H1 (cell line): Measurements from ENCODE around the gene VENTX. TPM values are rescaled to one million over a fixed set of nuclear protein-coding genes. Genes with fewer than 3 reads are reported as not detected.

ENCODE experiments used
- CTCF ChIA-PET: fragments of 300-600 bp; sonication (Branson Sonifier 250); formaldehyde crosslinking; loops from one replicate; lab custom pipeline; 2021; ENCODE audit not compliant: partially characterized antibody; lab: Charles Lee
- POLR2A ChIA-PET: fragments of 300-600 bp; sonication (Branson Sonifier 250); formaldehyde crosslinking; loops from one replicate; lab custom pipeline; 2021; ENCODE audit warnings: inconsistent platforms; ENCODE audit not compliant: partially characterized antibody; lab: Charles Lee
- DNase-seq, 2 experiments: peaks; one replicate each; pipeline versions ENCODE4 v3.0.0 to v3.0.0-alpha.2; 2010 to 2022; ENCODE audit warnings: low spot score in 2 of 2, low read depth in 1 of 2, mixed read lengths in 1 of 2
- FAIRE-seq: peaks from 2 replicates; lab custom pipeline; 2011; peaks lifted over from hg19 to GRCh38; lab: Jason Lieb, UNC
- H2AFZ ChIP-seq: 2 replicates; pipeline ENCODE4 v1.8.1; 2012; ENCODE audit warnings: low read length, inconsistent platforms
- H2AK5ac ChIP-seq: 2 replicates; pipeline ENCODE4 v1.6.1; 2013; ENCODE audit warnings: low read depth, low read length
- H2BK120ac ChIP-seq: replicated peaks from 2 replicates; pipeline ENCODE3; 2013; ENCODE audit warnings: low read depth, low read length, inconsistent platforms
- H2BK12ac ChIP-seq: 2 replicates; pipeline ENCODE4 v1.6.1; 2013; ENCODE audit warnings: low read depth, low read length
- H2BK15ac ChIP-seq: 2 replicates; pipeline ENCODE4 v1.6.1; 2013; ENCODE audit warnings: low read length
- H2BK20ac ChIP-seq: 2 replicates; pipeline ENCODE4 v1.6.1; 2013; ENCODE audit warnings: low read length
- H2BK5ac ChIP-seq: 2 replicates; pipeline ENCODE4 v1.6.1; 2013; ENCODE audit warnings: low read depth, low read length
- H3K14ac ChIP-seq: 2 replicates; pipeline ENCODE4 v1.6.1; 2013; ENCODE audit warnings: inconsistent platforms; ENCODE audit not compliant: insufficient read length
- H3K18ac ChIP-seq: 2 replicates; pipeline ENCODE4 v1.6.1; 2013; ENCODE audit warnings: low read length; ENCODE audit errors: extremely low read depth
- H3K23ac ChIP-seq: 2 replicates; pipeline ENCODE4 v1.6.1; 2013; ENCODE audit warnings: inconsistent platforms; ENCODE audit not compliant: insufficient read length
- H3K23me2 ChIP-seq: 2 replicates; pipeline ENCODE4 v1.6.1; 2013; ENCODE audit warnings: low read depth, low read length
- H3K27ac ChIP-seq: 2 replicates; pipeline ENCODE4 v1.6.1; 2011; ENCODE audit warnings: low read depth, low read length, inconsistent platforms
- H3K27me3 ChIP-seq, 4 experiments: replicated peaks in 1 of 4; 1 replicate in 1 of 4; 2 replicates in 3 of 4; pipeline versions ENCODE4 v1.6.1 to v1.8.1; 2011 to 2013; ENCODE audit warnings: low read length in 3 of 4, mild to moderate bottlenecking in 3 of 4, inconsistent platforms in 2 of 4, mixed read lengths in 2 of 4, moderate library complexity in 1 of 4; ENCODE audit not compliant: control insufficient read depth in 3 of 4, insufficient read depth in 3 of 4; ENCODE audit errors: extremely low read depth in 1 of 4
- H3K36me3 ChIP-seq, 4 experiments: 2 replicates each; pipeline versions ENCODE4 v1.6.1 to v1.8.1; 2011 to 2013; ENCODE audit warnings: mild to moderate bottlenecking in 4 of 4, low read length in 3 of 4, moderate library complexity in 2 of 4, control low read depth in 1 of 4, inconsistent platforms in 1 of 4; ENCODE audit not compliant: insufficient read depth in 4 of 4, control insufficient read depth in 2 of 4
- H3K4ac ChIP-seq: replicated peaks from 2 replicates; pipeline ENCODE3; 2013; ENCODE audit warnings: low read length, low read depth, mixed read lengths, inconsistent platforms; ENCODE audit not compliant: insufficient read length
- H3K4me1 ChIP-seq, 4 experiments: replicated peaks in 1 of 4; 1 replicate in 1 of 4; 2 replicates in 3 of 4; pipeline versions ENCODE4 v1.6.1 to v1.8.1; 2011 to 2013; ENCODE audit warnings: low read length in 3 of 4, inconsistent platforms in 2 of 4, mixed read lengths in 1 of 4; ENCODE audit not compliant: insufficient read depth in 4 of 4, control insufficient read depth in 3 of 4
- H3K4me2 ChIP-seq, 2 experiments: 2 replicates each; pipeline versions ENCODE4 v1.6.1 to v1.8.1; 2011 to 2013; ENCODE audit warnings: low read depth in 2 of 2, low read length in 2 of 2, control low read depth in 1 of 2, inconsistent platforms in 1 of 2, mild to moderate bottlenecking in 1 of 2; ENCODE audit not compliant: insufficient read depth in 1 of 2
- H3K4me3 ChIP-seq, 4 experiments: fragments of 200-600, 300-600 bp in 1 of 4; sonication (generic), shearing (Covaris generic), sonication (Bioruptor Twin) in 1 of 4; 2 replicates each; pipeline versions ENCODE4 v1.5.1 to v1.8.1; 2011 to 2016; ENCODE audit warnings: low read length in 4 of 4, low read depth in 3 of 4, control low read depth in 2 of 4, inconsistent platforms in 2 of 4, mild to moderate bottlenecking in 2 of 4, mixed read lengths in 1 of 4, moderate library complexity in 1 of 4; ENCODE audit not compliant: insufficient read depth in 2 of 4; ENCODE audit errors: extremely low read depth in 1 of 4
- H3K56ac ChIP-seq: replicated peaks from 2 replicates; pipeline ENCODE3; 2013; ENCODE audit warnings: low read depth, mild to moderate bottlenecking, mixed read lengths, low read length, inconsistent platforms; ENCODE audit not compliant: insufficient read length
- H3K79me1 ChIP-seq: 2 replicates; pipeline ENCODE4 v1.6.1; 2013; ENCODE audit warnings: low read depth, low read length, control low read depth
- H3K79me2 ChIP-seq, 2 experiments: 2 replicates each; pipeline versions ENCODE4 v1.6.1 to v1.8.1; 2012 to 2013; ENCODE audit warnings: low read length in 2 of 2, mild to moderate bottlenecking in 2 of 2, inconsistent platforms in 1 of 2; ENCODE audit not compliant: insufficient read depth in 2 of 2, control insufficient read depth in 1 of 2
- H3K9ac ChIP-seq, 4 experiments: replicated peaks in 1 of 4; 1 replicate in 1 of 4; 2 replicates in 3 of 4; pipeline versions ENCODE4 v1.6.1 to v1.8.1; 2011 to 2013; ENCODE audit warnings: low read depth in 3 of 4, low read length in 3 of 4, control low read depth in 2 of 4, mild to moderate bottlenecking in 2 of 4, moderate library complexity in 2 of 4, inconsistent platforms in 1 of 4; ENCODE audit errors: extremely low read depth in 1 of 4
- H3K9me3 ChIP-seq, 2 experiments: 2 replicates each; pipeline versions ENCODE4 v1.6.1 to v1.8.1; 2012 to 2013; ENCODE audit warnings: mild to moderate bottlenecking in 2 of 2, moderate library complexity in 2 of 2, control low read depth in 1 of 2, inconsistent platforms in 1 of 2, low read depth in 1 of 2, low read length in 1 of 2, mixed read lengths in 1 of 2; ENCODE audit not compliant: insufficient read depth in 2 of 2
- H4K20me1 ChIP-seq, 2 experiments: replicated peaks in 1 of 2; 2 replicates each; pipeline versions ENCODE3 to v1.8.1; 2011 to 2013; ENCODE audit warnings: inconsistent platforms in 2 of 2, low read length in 2 of 2, mild to moderate bottlenecking in 1 of 2; ENCODE audit not compliant: insufficient read depth in 2 of 2, control insufficient read depth in 1 of 2
- H4K5ac ChIP-seq: 2 replicates; pipeline ENCODE4 v1.6.1; 2013; ENCODE audit warnings: low read length, low read depth, mixed read lengths, inconsistent platforms; ENCODE audit not compliant: insufficient read length
- H4K8ac ChIP-seq: 2 replicates; pipeline ENCODE4 v1.8.0; 2013; ENCODE audit warnings: mild to moderate bottlenecking, moderate library complexity, low read length, inconsistent platforms; ENCODE audit not compliant: insufficient read depth; ENCODE audit errors: extremely low read depth
- H4K91ac ChIP-seq: replicated peaks from 2 replicates; pipeline ENCODE3; 2013; ENCODE audit warnings: low read length, mixed read lengths, inconsistent platforms; ENCODE audit not compliant: insufficient read length
- EP300 ChIP-seq, 2 experiments: IDR thresholded peaks; 1 replicate in 1 of 2; 2 replicates in 1 of 2; pipeline ENCODE4 v1.6.1; 2011 to 2012; ENCODE audit warnings: low read depth in 2 of 2, low read length in 2 of 2, mild to moderate bottlenecking in 2 of 2, borderline replicate concordance in 1 of 2, inconsistent platforms in 1 of 2, moderate library complexity in 1 of 2
- EZH2 ChIP-seq: fragments of 200-600 bp; sonication (generic); IDR thresholded peaks from 2 replicates; pipeline ENCODE4 v1.7.1; 2012; ENCODE audit warnings: low read depth, mild to moderate bottlenecking, moderate library complexity, low read length, inconsistent platforms; ENCODE audit not compliant: severe bottlenecking
- GABPA ChIP-seq: IDR thresholded peaks from 2 replicates; pipeline ENCODE4 v1.6.1; 2011; ENCODE audit warnings: mild to moderate bottlenecking, low read length, moderate library complexity, borderline replicate concordance; ENCODE audit not compliant: insufficient read depth
- TAF7 ChIP-seq: optimal IDR thresholded peaks from 2 replicates; pipeline ENCODE3; 2011; ENCODE audit warnings: low read depth, mild to moderate bottlenecking, inconsistent platforms, low read length, moderate library complexity, borderline replicate concordance
- TEAD4 ChIP-seq: IDR thresholded peaks from 2 replicates; pipeline ENCODE4 v1.6.1; 2012; ENCODE audit warnings: low read depth, low read length, inconsistent platforms, mixed read lengths
- ZNF274 ChIP-seq: IDR thresholded peaks from 2 replicates; pipeline ENCODE4 v1.7.0; 2012; ENCODE audit warnings: low read length, borderline replicate concordance; ENCODE audit errors: extremely low read depth
- WGBS, 2 experiments: shearing (Covaris generic) in 1 of 2; methylation state at CpG; one replicate each; pipeline versions ENCODE4 v1.1.6 to v1.1.7; 2013 to 2015; ENCODE audit warnings: low lambda C conversion rate in 2 of 2, mixed read lengths in 2 of 2, inconsistent platforms in 1 of 2, low coverage in 1 of 2, missing lambda C conversion rate in 1 of 2; ENCODE audit not compliant: insufficient replicate concordance in 2 of 2, insufficient coverage in 1 of 2, insufficient read length in 1 of 2; ENCODE audit errors: extremely low coverage in 1 of 2, missing lambda C conversion rate in 1 of 2; 5-methylcytosine and 5-hydroxymethylcytosine counted together
- polyA plus RNA-seq, 7 experiments: library from polyadenylated mRNA; depleted of rRNA in 3 of 7; stranded (reverse) in 5 of 7; unstranded in 2 of 7; fragments of >200 nt in 5 of 7; fragments of 200-250 nt in 2 of 7; gene quantifications; 1 replicate in 5 of 7; 2 replicates in 1 of 7; 4 replicates in 1 of 7; pipeline versions ENCODE4 v1.2.1 to v1.2.3, GENCODE V29; 2011 to 2013; ENCODE audit warnings: missing spikeins in 2 of 7, mixed read lengths in 2 of 7
- total RNA-seq: library from RNA; stranded (reverse); fragmentation: NEBNext Ultra II Directional; extraction: Animal tissue kit (Norgen Biotek cat#: 25700); gene quantifications from 2 replicates; pipeline ENCODE4 v1.2.1, GENCODE V29; 2021
- TF ChIP-seq, protein P1 (sequence below): IDR thresholded peaks from 2 replicates; pipeline ENCODE4 v1.6.1; 2012; ENCODE audit warnings: inconsistent platforms

The VENTX gene
- total and polyA plus RNA-seq, 2 of the 8 experiments (the other 6 are each of a cell fraction or from before 2014, with no cell fraction given): 5.6 TPM

DNA sequence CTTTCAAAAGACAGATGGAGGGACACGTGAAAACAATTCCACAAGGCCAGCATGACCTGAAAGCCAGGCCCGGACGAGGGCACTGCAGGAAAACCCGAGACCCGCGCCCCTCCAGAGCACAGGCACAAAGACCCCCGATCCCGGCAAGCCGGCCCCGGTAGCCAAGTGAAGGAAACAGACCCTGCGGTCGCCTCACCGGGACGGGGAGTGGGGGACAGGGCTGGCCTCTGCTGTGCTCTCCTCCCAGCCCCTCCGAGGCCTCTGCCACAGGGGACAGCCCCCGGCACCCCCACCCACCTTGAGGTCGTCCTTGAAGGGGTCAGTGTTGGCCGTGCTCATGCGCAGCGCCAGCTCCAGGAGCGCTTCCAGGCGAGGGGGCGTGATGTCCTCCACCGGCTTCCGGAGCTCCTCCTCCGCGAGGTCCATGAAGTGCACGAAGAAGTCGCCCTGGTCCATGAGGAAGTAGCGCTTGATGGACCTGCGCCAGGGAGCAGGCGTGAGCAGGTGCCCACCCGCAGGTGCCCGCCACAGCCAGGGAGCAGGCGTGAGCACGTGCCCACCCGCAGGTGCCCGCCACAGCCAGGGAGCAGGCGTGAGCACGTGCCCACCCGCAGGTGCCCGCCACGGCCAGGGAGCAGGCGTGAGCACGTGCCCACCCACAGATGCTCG, 50.3 kb downstream of the VENTX start:
- no peak for FAIRE-seq
- H3K14ac ChIP-seq: no peak overlapping the region
- no peak overlapping the region for H3K4ac ChIP-seq
- peaks cover 9 to 42% (median 24%) of the 10 kb centered on the region in 4 experiments for H3K36me3 ChIP-seq
- no peak overlapping the region for H2AK5ac ChIP-seq
- no peak overlapping the region for H4K91ac ChIP-seq
- H2BK20ac ChIP-seq: no peak overlapping the region
- H3K4me1 ChIP-seq: no peaks in the 10 kb centered on the region
- no peaks in the 10 kb centered on the region for H3K23me2 ChIP-seq
- no peak overlapping the region for H3K4me2 ChIP-seq
- WGBS, 2 experiments: 93% methylated on average over 46 of the region's 46 CpGs; no CpG with 5 or more reads in 1 of the 2 experiments
- H3K18ac ChIP-seq: no peak overlapping the region
- H2AFZ ChIP-seq: no peak overlapping the region
- no peaks in the 10 kb centered on the region for H3K79me1 ChIP-seq
- H3K9me3 ChIP-seq: no peaks in the 10 kb centered on the region
- TF ChIP-seq TAF7 (no peak), EP300 (IDR thresholded peaks at IDR 0.05; ENCODE audit: borderline replicate concordance in 1 of 2, low read depth in 2 of 2, low read length in 2 of 2) (no peak), GABPA (no peak), EZH2 (no peak), TEAD4 (no peak), ZNF274 (no peak)
- TF ChIP-seq, protein P1, sequence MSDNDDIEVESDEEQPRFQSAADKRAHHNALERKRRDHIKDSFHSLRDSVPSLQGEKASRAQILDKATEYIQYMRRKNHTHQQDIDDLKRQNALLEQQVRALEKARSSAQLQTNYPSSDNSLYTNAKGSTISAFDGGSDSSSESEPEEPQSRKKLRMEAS: no peak
- TF ChIP-seq, all 59 proteins: peak for 0
- no peaks in the 10 kb centered on the region for H3K79me2 ChIP-seq
- H3K4me3 ChIP-seq: no peak overlapping the region
- CTCF ChIA-PET: interaction anchor here (0.8 to 2.2 kb wide), 3 partner anchors 10 to 145 kb away, joined by 5 to 6 read pairs (median 6); no protein-coding TSS in a partner anchor
- H3K56ac ChIP-seq: no peak overlapping the region
- no peak overlapping the region for H3K9ac ChIP-seq
- no peak overlapping the region for H2BK5ac ChIP-seq
- no peak overlapping the region for H2BK12ac ChIP-seq
- no peak overlapping the region for H2BK15ac ChIP-seq
- no peak overlapping the region for H2BK120ac ChIP-seq
- DNase-seq: no peak
- H3K23ac ChIP-seq: no peak overlapping the region
- no peak overlapping the region for H4K5ac ChIP-seq
- H3K27me3 ChIP-seq: no peaks in the 10 kb centered on the region
- POLR2A ChIA-PET: interaction anchor here (0.6 kb wide), 1 partner anchor 33 kb away, joined by 3 read pairs; no protein-coding TSS in a partner anchor
- no peak overlapping the region for H4K8ac ChIP-seq
- no peak overlapping the region for H3K27ac ChIP-seq
- peaks cover 0 to 7% of the 10 kb centered on the region in 2 experiments for H4K20me1 ChIP-seq
